GM19351 (cell line): Measurements from ENCODE around the gene SLC26A6.

Experiments used
- ATAC-seq: cut with Tn5 transposase; IDR thresholded peaks from one replicate; pipeline ENCODE4 v1.9.1; 2021; ENCODE audit warnings: mild to moderate bottlenecking, moderate library complexity; ENCODE audit not compliant: unreplicated experiment

SLC26A6 gene

GRCh38 chr3:48661501-48662144 lies 26.4 kb upstream of the SLC26A6 start:
- no peak for ATAC-seq

DNA sequence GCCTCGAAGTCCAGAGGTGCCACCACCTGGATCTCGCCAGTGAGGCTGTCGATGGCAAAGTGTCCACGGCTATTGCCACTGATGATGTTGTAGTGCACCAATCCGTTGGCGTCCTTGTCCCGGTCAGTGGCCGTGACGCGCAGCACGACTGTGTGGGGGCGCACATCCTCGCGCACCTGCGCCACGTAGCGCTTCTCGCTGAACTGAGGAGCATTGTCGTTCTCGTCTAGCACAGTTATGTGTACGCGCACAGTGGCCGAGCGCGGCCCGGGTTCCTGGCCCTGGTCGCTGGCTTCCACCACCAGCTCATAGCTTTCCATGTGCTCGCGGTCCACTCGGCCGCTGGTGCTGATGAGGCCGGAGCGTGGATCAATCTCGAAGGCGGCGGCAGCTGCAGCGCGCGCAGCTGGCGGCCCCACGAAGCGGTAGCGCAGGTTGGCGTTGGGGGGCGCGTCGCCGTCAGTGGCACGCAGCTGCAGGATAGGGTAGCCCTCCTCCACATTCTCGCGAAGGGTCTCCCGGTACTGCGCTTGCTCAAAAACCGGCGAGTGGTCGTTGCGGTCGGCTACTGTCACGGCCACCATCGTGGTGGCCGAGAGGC lies 25.6 kb upstream of the SLC26A6 start:
- no peak for ATAC-seq

- ATAC-seq: no peak
These were observed 21.6 kb upstream of the SLC26A6 start for GRCh38 chr3:48656841-48657281.

GRCh38 chr3:48656061-48656840 lies 21.0 kb upstream of the SLC26A6 start:
- peak; percentile 70 for ATAC-seq

DNA sequence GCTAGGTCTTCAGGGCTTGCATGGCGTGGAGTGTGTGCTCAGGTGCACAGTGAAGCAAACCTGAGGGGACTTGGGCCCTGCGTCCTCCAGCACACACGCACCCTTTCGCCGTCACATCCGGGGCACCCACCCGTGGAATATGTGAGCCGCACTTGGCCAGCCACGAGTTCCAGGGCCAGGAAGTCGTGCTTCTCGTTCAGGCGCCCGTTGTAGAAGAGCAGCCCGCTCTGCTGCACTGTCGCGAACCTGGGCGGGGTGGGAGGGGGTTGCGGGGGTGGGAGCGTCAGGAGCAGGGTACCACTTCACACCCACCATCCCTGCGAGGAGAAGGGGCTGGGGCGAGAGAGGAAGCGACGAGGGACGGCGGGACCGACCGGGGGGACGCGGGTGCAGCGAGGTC lies 20.3 kb upstream of the SLC26A6 start:
- no peak for ATAC-seq

- ATAC-seq: no peak
These were observed 19.8 kb upstream of the SLC26A6 start for GRCh38 chr3:48655063-48655462.

GRCh38 chr3:48652923-48653715 lies 17.9 kb upstream of the SLC26A6 start:
- no peak for ATAC-seq

GRCh38 chr3:48651771-48652170 lies 16.5 kb upstream of the SLC26A6 start:
- ATAC-seq: no peak

DNA sequence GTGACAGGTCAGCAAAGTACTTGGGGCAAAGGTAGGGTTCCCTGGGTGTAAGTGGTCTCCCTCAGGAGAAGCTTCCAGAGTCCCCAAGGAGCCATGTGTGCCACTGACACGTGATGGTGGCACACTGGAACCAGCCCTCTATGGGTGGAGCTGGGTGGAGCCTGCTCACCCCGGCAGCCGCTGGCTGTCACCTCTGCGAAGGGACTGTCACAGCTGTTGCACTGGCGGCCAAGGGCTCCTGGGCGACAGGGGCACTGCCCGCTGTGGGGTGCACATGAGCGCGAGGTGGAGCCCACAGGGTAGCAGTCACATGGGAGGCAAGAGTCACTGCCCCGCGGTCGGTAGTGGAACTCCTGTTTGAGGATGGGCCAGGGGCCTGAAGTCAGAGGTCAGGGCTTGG lies 15.5 kb upstream of the SLC26A6 start:
- no peak for ATAC-seq

GRCh38 chr3:48648188-48648850 lies 13.1 kb upstream of the SLC26A6 start:
- no peak for ATAC-seq

GRCh38 chr3:48647714-48648113 lies 12.5 kb upstream of the SLC26A6 start:
- no peak for ATAC-seq

DNA sequence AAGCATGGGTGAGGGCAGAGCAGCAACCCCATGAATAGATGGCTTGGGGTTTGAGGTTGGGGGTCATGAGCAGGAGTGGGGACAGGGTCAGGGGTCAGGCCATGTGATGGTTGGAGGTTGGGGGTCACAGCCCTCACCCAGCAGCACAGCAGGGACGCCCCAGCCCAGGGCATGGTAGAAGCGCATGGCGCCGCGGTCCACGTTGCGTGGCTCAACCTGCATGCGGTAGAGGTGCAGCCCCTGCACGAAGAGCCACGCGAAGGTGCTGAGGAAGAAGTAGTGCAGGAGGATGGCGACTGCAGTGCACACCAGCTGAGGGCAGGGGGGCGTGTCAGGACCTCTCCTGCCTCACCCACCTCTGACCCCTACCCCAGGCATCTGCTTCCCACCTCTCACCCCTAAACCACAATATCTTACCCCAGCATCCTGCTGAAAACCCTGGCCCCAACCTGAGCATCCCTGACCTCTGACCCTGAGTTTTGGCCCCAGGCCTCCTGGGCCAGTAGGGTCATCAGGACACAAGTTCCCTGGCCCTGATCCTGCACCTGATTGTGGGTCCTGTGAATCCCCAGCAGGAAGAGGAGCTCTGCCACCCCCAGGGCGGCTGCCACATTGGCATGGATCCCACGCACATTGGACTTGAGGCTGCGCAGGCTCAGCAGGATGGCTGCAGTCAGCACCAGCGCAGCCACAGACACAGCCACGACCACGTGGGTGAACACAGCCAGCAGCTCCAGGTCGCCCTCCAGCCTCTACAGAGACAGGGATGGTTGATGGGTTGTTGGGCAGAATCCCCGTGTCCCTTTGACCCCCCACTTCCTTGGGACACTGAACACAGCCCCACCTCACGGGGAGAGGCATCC lies 9.9 kb upstream of the SLC26A6 start:
- ATAC-seq: no peak

DNA sequence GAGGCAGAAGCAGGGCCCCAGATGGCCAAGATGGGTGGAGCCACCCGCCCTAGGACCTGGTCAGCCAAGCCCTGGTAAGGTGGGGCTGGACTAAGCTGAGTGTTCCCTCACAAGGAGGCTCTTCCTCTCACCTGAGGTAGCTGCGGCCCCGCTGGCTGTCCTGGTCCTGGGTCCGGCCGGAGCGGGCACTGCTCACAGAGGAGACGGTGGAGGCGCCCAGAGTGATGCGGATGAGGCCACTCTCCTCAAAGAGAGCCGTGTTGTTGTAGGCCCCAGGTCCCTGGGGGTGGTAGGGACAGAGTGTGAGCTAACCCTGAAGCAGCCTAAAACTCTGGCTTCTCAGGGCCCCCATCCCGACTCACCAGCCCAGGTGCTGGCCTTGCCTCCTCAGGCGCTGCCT lies 7.3 kb upstream of the SLC26A6 start:
- no peak for ATAC-seq

DNA sequence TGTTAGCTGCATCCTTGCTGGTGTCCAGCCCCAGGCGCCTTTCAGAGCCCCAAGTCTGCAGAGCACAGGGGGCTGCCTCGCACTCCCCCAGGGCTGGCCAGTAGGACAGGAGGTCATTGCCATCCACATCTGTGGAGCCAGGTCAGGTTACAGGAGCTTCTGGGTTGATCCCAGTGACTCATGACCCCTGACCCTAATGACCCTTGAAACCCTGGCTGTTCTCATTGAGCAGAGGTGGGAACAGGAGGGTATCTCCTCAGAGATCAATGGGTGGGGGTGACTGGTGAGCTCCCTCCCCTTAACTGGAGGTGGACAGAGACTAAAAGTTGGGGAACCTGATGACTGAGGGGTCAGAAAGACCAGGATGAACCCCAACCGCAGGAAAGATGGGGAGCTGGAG lies 6.1 kb upstream of the SLC26A6 start:
- no peak for ATAC-seq

DNA sequence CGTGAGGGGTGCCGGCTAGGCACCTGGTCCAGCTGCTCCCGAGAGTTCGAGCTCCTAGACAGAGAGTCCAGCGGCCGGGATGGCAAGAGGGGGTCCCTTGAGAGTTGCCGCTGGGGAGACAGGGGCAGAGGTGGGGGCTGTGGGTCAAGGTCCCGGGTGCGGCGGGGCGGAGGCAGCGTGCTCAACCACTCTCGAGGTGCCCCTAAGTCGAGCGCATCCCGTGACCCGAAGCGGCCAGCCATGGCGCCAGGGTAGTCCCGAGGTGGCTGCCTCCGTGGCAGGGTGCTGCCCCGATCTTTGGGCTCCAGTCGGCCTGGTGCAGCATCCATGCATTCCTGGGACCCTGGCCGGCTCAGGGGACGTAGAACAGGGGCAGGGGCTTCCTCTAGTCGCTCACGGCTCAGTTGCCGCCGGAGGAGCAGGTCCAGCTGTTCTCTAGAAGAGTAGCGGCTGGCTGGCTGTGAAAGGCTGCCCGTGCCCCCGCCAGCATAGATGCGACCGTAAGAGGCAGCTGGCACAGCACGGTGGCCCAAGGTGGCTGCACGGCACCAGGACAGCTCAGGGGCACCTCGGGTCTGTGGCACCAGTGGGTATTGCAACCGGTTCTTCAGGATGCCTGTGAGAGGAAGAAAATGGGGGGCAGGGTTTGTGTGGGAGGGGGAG lies 4.8 kb upstream of the SLC26A6 start:
- ATAC-seq: no peak

DNA sequence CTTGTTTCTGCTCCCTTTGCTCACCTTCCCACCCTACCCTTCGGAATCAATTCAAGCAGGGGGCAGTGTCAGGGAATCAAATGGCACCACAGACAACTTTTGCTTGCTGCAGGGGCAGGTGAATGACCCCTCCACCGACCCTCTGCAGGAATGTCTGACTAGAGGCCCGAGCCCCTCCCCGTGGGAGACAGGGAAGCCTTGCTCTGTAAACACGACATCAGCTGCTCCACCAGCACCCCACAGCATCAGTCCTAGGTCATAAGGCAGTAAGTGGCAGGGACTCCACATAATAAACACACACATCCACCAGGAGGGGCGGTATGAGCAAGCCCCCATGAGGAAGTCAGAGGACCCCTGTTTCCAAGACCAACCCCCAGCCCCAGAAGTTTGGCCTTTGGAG lies 2.0 kb upstream of the SLC26A6 start:
- no peak for ATAC-seq

- ATAC-seq: no peak
These were observed 941 bp upstream of the SLC26A6 start for GRCh38 chr3:48636149-48636655.

GRCh38 chr3:48634661-48635221 lies 520 bp downstream of the SLC26A6 start:
- ATAC-seq: peak; percentile 31

DNA sequence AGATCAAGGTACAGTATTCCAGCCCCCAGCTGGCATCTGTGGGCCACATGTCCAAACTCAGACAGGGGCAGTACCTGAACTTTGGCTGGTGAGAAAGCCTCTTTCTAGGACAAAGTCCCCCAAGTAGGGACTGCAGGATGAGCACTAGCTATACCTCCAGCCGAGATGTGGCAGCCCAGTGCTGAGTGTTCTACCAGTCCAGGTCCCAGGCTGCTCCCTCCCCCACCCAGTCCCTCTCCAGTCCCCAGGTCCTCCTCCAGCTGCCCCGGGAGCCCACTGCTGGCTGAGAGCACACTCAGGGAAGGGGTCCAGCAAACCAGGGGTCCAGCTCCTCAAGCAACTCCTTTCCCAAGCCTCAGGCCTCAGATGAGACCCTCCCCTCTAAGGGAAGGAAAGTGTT lies 1.5 kb downstream of the SLC26A6 start:
- ATAC-seq: no peak
